HG03135 (cell line): Measurements from ENCODE around the gene CCDC169.

Experiments
- ATAC-seq: cut with Tn5 transposase; IDR thresholded peaks from one replicate; pipeline ENCODE4 v1.9.1; 2021; ENCODE audit warnings: mild to moderate bottlenecking, moderate library complexity; ENCODE audit not compliant: unreplicated experiment

Gene CCDC169

GRCh38 chr13:36244990-36245389, 52.6 kb downstream of the CCDC169 start:
- no peak for ATAC-seq

GRCh38 chr13:36244073-36244472, 53.5 kb downstream of the CCDC169 start:
- no peak for ATAC-seq

GRCh38 chr13:36242761-36243160, 54.9 kb downstream of the CCDC169 start:
- no peak for ATAC-seq

- no peak for ATAC-seq
These were observed 66.4 kb downstream of the CCDC169 start for GRCh38 chr13:36231236-36231635.

GRCh38 chr13:36224730-36225129, 72.9 kb downstream of the CCDC169 start:
- ATAC-seq = no peak

- no peak for ATAC-seq
These were observed 77.7 kb downstream of the CCDC169 start for GRCh38 chr13:36219883-36220282.

- ATAC-seq = no peak
These were observed 80.2 kb downstream of the CCDC169 start for GRCh38 chr13:36217456-36217855.

GRCh38 chr13:36214163-36214921, 83.3 kb downstream of the CCDC169 start, which contains the start of gene SOHLH2:
SOHLH2 (minus strand) TSS chr13:36214556; CDS start chr13:36214526, 30 bp downstream.
- no peak for ATAC-seq

GRCh38 chr13:36212789-36213188, 84.8 kb downstream of the CCDC169 start:
- no peak for ATAC-seq

- no peak for ATAC-seq
These were observed 86.0 kb downstream of the CCDC169 start for GRCh38 chr13:36211567-36211966.

- no peak for ATAC-seq
These were observed 86.9 kb downstream of the CCDC169 start for GRCh38 chr13:36210738-36211137.

GRCh38 chr13:36207672-36208071, 89.9 kb downstream of the CCDC169 start:
- ATAC-seq = no peak

- no peak for ATAC-seq
These were observed 104.3 kb downstream of the CCDC169 start for GRCh38 chr13:36193151-36193855.

GRCh38 chr13:36192166-36192565, 105.4 kb downstream of the CCDC169 start:
- ATAC-seq = no peak

- ATAC-seq = no peak
These were observed 106.8 kb downstream of the CCDC169 start for GRCh38 chr13:36190771-36191170.

GRCh38 chr13:36188441-36188840, 109.2 kb downstream of the CCDC169 start:
- no peak for ATAC-seq

- no peak for ATAC-seq
These were observed 113.7 kb downstream of the CCDC169 start for GRCh38 chr13:36183901-36184300.
